Stimulated activated effector memory CD8-positive, alpha-beta T cell treated with anti-CD3 and anti-CD28 coated beads, Interleukin-12 subunit alpha, Interleukin-12 subunit beta, amount 100 ng/mL, for 72 hours (primary cell): ENCODE results near the gene MRPL51.
"Not testable (repeated sequence)": the region's sequence is repeated elsewhere in the genome, so short reads cannot be mapped to it uniquely, and the experiment has no call there.

ENCODE experiments used
- ATAC-seq: fragments of 150-1000 bp; cut with Tn5 transposase; 2 replicates; pipeline ENCODE4 v1.10.0; 2021
- DNase-seq, 2 donors: peaks; one replicate each; pipeline ENCODE4 v3.0.0; 2021 to 2022; ENCODE audit warnings: low spot score in 2 of 2
- H3K27ac Mint-ChIP-seq: one replicate; pipeline ENCODE4 v1.8.0; 2022; ENCODE audit warnings: mild to moderate bottlenecking, mixed read lengths
- H3K36me3 Mint-ChIP-seq: one replicate; pipeline ENCODE4 v1.8.0; 2022; ENCODE audit warnings: mild to moderate bottlenecking, mixed read lengths
- H3K4me1 Mint-ChIP-seq: one replicate; pipeline ENCODE4 v1.8.0; 2022; ENCODE audit warnings: mixed read lengths
- H3K4me3 Mint-ChIP-seq: one replicate; pipeline ENCODE4 v1.8.0; 2022; ENCODE audit warnings: mild to moderate bottlenecking, mixed read lengths
- H3K9me3 Mint-ChIP-seq: one replicate; pipeline ENCODE4 v1.8.0; 2022; ENCODE audit warnings: mixed read lengths

Gene MRPL51

DNA sequence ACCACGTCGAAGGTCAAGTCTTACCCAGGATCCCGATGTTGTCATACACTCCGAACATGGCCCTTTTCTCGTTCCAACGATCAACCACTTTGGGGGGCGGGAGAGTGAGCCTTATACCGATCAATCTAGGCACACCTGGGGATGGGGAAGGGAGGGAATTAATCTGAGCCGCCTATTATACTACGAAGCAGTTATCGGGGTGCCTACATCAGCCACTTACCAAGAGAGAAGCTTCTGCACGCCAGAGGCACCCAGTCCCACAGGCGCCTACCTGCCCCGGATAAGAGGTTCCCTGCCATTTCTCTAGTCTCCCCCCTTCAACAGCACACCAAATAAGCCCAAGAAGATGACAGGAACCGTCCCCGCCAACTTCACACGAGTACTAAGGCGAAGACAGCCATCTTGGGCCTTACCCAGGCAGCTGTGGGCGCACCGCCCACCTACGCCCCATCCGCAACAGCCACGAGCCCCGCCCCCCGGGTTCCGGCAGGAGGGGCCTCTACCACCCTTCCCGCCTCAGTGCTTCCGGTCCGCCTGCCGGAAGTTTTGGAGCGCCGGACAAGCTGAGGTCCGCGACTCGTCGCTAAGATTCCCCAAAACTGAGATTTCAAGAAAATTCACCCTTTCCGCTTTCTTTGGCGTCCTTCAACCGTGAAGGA, at the start of gene MRPL51:
MRPL51 (minus strand) TSS at position 425 of the 659 bp plus-strand sequence; CDS start at position 299, 126 bp downstream.
- ATAC-seq: peak; percentile 87
- peaks cover 27% of the 10 kb centered on the region for H3K4me1 Mint-ChIP-seq
- H3K4me3 Mint-ChIP-seq: peak within 1 kb of the TSS; percentile 88
- peak within 1 kb of the TSS; percentile 98 for H3K27ac Mint-ChIP-seq
- peak; percentile 97 to 98 for DNase-seq
- H3K9me3 Mint-ChIP-seq: no peaks in the 10 kb centered on the region
- H3K36me3 Mint-ChIP-seq: peaks cover 18% of the 10 kb centered on the region

DNA sequence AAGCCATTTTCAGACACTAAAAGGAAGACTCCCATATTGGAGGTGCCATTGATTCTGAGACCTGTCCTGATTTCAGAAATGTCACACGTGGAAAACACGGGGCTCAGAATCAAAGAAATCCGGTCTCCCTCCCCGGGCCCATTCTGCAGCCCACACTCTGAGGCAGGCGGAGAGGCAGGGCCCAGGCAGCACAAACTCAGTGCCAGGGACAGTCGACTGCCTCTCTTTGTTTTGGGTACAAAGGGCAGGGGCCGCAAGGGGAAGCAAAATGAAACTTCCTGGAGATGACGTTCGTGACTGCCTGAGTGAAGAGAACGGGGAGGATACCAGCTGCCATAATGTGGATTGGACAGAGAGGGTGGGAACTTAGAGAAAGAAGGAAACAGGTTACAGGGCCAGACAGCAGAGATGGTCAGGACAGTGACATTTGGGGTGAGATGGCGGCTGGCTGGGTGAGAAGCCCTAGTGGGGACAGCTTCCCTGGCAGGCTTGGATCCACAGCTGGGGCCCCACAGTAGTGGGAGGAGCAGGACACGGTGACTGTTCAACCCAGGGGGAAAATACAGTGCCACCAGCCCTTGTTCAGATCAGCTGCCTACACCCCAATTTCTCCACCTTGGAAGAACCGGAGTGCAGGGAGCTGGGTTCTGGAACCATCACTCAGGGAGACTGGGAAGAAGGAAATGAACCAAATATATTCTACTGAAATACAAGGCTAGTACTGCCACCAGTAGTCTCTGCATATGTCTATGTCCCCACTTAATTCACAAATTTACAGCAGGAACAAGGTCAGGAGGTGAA, 49.3 kb upstream of the MRPL51 start:
- H3K4me1 Mint-ChIP-seq: peaks cover 32% of the 10 kb centered on the region
- H3K27ac Mint-ChIP-seq: peak overlapping the region; percentile 75
- no peaks in the 10 kb centered on the region for H3K9me3 Mint-ChIP-seq
- H3K4me3 Mint-ChIP-seq: no peak overlapping the region
- DNase-seq (no peak), ATAC-seq (no peak)
- peaks cover 78% of the 10 kb centered on the region for H3K36me3 Mint-ChIP-seq

DNA sequence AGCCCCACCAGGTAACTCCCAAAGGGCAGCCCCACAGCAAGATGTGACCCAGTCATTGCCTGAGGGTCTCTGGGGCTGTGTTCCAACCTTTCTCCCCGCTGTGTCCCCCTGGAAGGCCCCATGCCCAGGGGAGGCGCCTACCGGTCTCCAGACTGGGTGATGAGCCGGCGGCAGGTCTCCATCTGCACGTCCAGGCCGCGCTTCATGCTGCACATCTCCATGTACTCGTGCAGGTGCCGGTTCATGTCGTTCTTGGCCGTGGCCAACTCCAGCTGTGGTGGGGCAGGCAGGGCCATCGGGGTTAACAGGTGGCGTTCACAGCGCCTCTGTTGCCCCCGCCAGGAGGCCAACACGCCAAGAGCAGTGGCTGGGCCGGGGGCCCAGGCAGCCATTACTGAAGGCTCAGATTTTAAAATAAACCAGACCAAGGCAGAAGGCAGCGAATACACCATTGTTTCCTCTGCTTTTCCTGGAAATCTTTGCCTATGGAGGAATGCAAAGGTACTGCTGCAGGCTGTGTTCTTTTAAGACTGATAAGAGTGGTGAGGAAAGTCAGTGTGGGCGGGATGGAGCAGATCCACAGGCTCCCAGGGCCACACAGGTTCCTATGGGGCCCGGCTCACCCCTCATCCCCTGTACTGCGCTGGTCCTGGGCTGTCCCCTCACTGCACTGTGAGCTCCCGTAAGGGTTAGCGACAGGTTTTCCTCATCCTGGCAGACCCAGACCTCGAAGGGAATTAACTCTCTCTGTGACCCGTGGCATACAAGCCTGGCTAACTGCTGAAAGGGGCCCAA, 48.5 kb upstream of the MRPL51 start:
- no peaks in the 10 kb centered on the region for H3K9me3 Mint-ChIP-seq
- peaks cover 78% of the 10 kb centered on the region for H3K36me3 Mint-ChIP-seq
- peaks cover 41% of the 10 kb centered on the region for H3K4me1 Mint-ChIP-seq
- H3K4me3 Mint-ChIP-seq: no peak overlapping the region
- DNase-seq (no peak), ATAC-seq (no peak)
- H3K27ac Mint-ChIP-seq: peak overlapping the region; percentile 75

DNA sequence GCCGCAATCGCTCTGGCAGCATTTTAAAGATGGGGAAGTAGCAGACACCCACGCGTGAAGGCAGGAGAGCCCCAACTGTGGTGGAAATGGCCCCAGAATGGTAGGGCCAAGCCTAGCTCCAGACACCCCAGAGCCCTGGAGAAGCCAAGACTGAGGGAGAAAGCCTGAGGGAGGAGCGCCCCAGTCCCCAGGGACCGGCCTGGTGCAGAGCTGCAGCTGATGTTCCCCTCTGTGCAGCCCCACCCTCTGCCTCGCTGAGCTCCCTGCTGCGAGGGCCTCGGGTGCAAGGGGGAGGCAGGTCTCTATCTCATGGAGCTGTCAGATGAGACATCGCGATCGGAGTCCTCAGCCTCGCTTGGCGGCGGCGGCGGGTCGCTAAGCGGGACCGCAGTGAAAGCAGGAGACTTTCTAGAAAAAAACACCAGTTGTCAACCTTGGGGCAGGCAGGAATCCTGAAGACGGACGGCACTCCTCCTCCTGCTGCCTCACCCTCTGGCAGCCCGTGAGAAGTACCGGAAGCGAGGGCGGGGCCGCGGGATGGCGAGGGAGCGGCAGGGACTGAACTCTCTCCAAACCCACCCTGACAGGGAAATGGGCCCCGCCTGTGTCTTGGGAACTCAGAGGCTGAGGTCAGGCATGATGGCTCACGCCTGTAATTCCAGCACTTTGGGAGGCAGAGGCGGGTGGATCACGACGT, 47.3 kb upstream of the MRPL51 start:
- peak; percentile 7 for ATAC-seq
- DNase-seq: peak in 1 of 2 donors; percentile 61
- Mint-ChIP-seq H3K27ac (peak overlapping the region; percentile 81), H3K4me1 (peaks cover 51% of the 10 kb centered on the region), H3K4me3 (peak overlapping the region; percentile 53), H3K9me3 (no peaks in the 10 kb centered on the region), H3K36me3 (peaks cover 78% of the 10 kb centered on the region)

DNA sequence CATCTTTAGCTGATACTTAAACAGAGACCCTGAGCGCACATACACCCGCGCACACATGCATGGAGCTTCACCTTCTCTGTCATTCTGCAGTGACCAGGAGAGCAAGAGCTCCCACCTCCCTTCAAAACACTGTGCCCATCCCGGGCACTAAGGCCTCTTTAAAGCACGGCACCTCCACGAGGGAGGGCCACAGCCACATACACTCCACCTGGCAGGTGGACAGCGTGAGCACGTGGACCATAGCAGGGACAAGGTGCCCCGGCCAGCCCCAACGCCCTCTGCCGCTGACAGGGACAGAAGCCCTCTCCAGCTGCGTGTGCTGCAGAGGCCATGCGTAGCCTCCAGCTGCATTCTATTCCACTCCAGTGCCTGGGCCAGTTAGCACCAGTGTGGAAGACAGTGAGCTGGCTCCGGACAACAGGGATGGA, 46.7 kb upstream of the MRPL51 start:
- H3K4me1 Mint-ChIP-seq: peaks cover 55% of the 10 kb centered on the region
- peak overlapping the region; percentile 53 for H3K4me3 Mint-ChIP-seq
- DNase-seq: peak in 1 of 2 donors; percentile 55
- peaks cover 78% of the 10 kb centered on the region for H3K36me3 Mint-ChIP-seq
- ATAC-seq: no peak
- peak overlapping the region; percentile 81 for H3K27ac Mint-ChIP-seq
- no peaks in the 10 kb centered on the region for H3K9me3 Mint-ChIP-seq

DNA sequence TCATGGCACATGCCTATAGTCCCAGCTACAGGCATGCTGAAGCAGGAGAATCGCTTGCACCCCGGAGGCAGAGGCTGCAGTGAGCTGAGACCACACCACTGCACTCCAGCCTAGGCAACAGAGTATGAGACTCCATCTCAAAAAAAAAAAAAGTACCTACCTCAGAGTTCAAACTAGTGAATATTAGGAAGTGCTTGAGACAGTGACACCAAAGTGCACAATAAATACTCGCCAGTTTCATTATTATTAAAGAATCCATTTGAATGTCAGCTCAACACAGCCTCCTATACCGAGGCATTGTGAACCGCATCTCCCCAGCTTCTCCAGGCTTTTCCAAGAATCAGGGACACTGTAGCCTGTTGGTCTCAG, 46.2 kb upstream of the MRPL51 start:
- no peak for DNase-seq
- Mint-ChIP-seq H3K4me1 (peaks cover 56% of the 10 kb centered on the region), H3K36me3 (peaks cover 78% of the 10 kb centered on the region), H3K27ac (peak overlapping the region; percentile 81), H3K4me3 (peak overlapping the region; percentile 53), H3K9me3 (no peaks in the 10 kb centered on the region)
- no peak for ATAC-seq

DNA sequence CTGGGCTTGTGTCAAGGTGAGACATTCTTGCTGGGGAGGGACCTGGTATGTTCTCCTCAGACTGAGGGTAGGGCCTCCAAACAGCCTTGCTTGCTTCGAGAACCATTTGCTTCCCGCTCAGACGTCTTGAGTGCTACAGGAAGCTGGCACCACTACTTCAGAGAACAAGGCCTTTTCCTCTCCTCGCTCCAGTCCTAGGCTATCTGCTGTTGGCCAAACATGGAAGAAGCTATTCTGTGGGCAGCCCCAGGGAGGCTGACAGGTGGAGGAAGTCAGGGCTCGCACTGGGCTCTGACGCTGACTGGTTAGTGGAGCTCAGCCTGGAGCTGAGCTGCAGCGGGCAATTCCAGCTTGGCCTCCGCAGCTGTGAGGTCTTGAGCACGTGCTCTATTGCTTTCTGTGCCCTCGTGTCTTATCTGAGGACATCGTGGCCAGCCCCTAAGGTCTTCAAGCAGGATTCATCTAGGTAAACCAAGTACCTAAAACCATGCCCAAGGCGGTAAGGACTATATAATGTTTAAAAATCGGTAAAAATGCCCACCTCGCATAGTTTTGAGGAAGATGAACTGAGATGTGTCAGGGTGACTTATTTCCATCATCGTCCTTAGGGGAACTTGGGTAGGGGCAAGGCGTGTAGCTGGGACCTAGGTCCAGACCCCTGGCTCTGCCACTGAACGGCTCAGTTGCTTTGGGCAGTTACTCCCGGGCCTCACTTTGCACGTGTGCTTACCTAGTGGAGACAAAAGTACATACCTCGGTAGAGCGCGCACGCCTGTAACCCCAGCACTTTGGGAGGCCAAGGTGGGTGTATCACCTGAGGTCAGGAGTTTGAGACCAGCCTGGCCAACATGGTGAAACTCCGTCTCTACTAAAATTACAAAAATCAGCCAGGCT, 45.6 kb upstream of the MRPL51 start:
- H3K36me3 Mint-ChIP-seq: peaks cover 82% of the 10 kb centered on the region
- H3K9me3 Mint-ChIP-seq: no peaks in the 10 kb centered on the region
- ATAC-seq (no peak), DNase-seq (peak; percentile 20 to 57)
- H3K4me3 Mint-ChIP-seq: peak overlapping the region; percentile 99
- peak overlapping the region; percentile 100 for H3K27ac Mint-ChIP-seq
- H3K4me1 Mint-ChIP-seq: peaks cover 61% of the 10 kb centered on the region

DNA sequence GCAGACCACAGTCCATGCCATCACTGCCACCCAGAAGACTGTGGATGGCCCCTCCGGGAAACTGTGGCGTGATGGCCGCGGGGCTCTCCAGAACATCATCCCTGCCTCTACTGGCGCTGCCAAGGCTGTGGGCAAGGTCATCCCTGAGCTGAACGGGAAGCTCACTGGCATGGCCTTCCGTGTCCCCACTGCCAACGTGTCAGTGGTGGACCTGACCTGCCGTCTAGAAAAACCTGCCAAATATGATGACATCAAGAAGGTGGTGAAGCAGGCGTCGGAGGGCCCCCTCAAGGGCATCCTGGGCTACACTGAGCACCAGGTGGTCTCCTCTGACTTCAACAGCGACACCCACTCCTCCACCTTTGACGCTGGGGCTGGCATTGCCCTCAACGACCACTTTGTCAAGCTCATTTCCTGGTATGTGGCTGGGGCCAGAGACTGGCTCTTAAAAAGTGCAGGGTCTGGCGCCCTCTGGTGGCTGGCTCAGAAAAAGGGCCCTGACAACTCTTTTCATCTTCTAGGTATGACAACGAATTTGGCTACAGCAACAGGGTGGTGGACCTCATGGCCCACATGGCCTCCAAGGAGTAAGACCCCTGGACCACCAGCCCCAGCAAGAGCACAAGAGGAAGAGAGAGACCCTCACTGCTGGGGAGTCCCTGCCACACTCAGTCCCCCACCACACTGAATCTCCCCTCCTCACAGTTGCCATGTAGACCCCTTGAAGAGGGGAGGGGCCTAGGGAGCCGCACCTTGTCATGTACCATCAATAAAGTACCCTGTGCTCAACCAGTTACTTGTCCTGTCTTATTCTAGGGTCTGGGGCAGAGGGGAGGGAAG, 44.7 kb upstream of the MRPL51 start:
- not testable (repeated sequence) for H3K9me3 Mint-ChIP-seq
- Mint-ChIP-seq H3K27ac (peak overlapping the region; percentile 100), H3K4me3 (peak overlapping the region; percentile 99), H3K36me3 (peaks cover 90% of the 10 kb centered on the region), H3K4me1 (peaks cover 69% of the 10 kb centered on the region)
- ATAC-seq: peak; percentile 5
- DNase-seq: peak; percentile 70 to 91

DNA sequence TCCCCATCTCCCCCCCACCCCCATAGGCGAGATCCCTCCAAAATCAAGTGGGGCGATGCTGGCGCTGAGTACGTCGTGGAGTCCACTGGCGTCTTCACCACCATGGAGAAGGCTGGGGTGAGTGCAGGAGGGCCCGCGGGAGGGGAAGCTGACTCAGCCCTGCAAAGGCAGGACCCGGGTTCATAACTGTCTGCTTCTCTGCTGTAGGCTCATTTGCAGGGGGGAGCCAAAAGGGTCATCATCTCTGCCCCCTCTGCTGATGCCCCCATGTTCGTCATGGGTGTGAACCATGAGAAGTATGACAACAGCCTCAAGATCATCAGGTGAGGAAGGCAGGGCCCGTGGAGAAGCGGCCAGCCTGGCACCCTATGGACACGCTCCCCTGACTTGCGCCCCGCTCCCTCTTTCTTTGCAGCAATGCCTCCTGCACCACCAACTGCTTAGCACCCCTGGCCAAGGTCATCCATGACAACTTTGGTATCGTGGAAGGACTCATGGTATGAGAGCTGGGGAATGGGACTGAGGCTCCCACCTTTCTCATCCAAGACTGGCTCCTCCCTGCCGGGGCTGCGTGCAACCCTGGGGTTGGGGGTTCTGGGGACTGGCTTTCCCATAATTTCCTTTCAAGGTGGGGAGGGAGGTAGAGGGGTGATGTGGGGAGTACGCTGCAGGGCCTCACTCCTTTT, 44.0 kb upstream of the MRPL51 start:
- Mint-ChIP-seq H3K36me3 (peaks cover 94% of the 10 kb centered on the region), H3K4me3 (peak overlapping the region; percentile 99), H3K9me3 (no peaks in the 10 kb centered on the region), H3K4me1 (peaks cover 71% of the 10 kb centered on the region), H3K27ac (peak overlapping the region; percentile 100)
- ATAC-seq (no peak), DNase-seq (peak in 1 of 2 donors; percentile 63)

DNA sequence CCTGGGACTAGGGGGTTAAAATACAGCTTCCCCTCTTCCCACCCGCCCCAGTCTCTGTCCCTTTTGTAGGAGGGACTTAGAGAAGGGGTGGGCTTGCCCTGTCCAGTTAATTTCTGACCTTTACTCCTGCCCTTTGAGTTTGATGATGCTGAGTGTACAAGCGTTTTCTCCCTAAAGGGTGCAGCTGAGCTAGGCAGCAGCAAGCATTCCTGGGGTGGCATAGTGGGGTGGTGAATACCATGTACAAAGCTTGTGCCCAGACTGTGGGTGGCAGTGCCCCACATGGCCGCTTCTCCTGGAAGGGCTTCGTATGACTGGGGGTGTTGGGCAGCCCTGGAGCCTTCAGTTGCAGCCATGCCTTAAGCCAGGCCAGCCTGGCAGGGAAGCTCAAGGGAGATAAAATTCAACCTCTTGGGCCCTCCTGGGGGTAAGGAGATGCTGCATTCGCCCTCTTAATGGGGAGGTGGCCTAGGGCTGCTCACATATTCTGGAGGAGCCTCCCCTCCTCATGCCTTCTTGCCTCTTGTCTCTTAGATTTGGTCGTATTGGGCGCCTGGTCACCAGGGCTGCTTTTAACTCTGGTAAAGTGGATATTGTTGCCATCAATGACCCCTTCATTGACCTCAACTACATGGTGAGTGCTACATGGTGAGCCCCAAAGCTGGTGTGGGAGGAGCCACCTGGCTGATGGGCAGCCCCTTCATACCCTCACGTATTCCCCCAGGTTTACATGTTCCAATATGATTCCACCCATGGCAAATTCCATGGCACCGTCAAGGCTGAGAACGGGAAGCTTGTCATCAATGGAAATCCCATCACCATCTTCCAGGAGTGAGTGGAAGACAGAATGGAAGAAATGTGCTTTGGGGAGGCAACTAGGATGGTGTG, 43.1 kb upstream of the MRPL51 start:
- Mint-ChIP-seq H3K9me3 (no peaks in the 10 kb centered on the region), H3K36me3 (peaks cover 100% of the 10 kb centered on the region), H3K4me1 (peaks cover 76% of the 10 kb centered on the region), H3K4me3 (peak overlapping the region; percentile 99), H3K27ac (peak overlapping the region; percentile 100)
- ATAC-seq: no peak
- peak in 1 of 2 donors; percentile 60 for DNase-seq

DNA sequence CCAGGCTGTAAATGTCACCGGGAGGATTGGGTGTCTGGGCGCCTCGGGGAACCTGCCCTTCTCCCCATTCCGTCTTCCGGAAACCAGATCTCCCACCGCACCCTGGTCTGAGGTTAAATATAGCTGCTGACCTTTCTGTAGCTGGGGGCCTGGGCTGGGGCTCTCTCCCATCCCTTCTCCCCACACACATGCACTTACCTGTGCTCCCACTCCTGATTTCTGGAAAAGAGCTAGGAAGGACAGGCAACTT, 42.6 kb upstream of the MRPL51 start:
- H3K27ac Mint-ChIP-seq: peak overlapping the region; percentile 100
- H3K9me3 Mint-ChIP-seq: no peaks in the 10 kb centered on the region
- H3K4me3 Mint-ChIP-seq: peak overlapping the region; percentile 99
- peaks cover 80% of the 10 kb centered on the region for H3K4me1 Mint-ChIP-seq
- no peak for ATAC-seq
- no peak for DNase-seq
- H3K36me3 Mint-ChIP-seq: peaks cover 100% of the 10 kb centered on the region

DNA sequence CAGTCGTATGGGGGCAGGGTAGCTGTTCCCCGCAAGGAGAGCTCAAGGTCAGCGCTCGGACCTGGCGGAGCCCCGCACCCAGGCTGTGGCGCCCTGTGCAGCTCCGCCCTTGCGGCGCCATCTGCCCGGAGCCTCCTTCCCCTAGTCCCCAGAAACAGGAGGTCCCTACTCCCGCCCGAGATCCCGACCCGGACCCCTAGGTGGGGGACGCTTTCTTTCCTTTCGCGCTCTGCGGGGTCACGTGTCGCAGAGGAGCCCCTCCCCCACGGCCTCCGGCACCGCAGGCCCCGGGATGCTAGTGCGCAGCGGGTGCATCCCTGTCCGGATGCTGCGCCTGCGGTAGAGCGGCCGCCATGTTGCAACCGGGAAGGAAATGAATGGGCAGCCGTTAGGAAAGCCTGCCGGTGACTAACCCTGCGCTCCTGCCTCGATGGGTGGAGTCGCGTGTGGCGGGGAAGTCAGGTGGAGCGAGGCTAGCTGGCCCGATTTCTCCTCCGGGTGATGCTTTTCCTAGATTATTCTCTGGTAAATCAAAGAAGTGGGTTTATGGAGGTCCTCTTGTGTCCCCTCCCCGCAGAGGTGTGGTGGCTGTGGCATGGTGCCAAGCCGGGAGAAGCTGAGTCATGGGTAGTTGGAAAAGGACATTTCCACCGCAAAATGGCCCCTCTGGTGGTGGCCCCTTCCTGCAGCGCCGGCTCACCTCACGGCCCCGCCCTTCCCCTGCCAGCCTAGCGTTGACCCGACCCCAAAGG, 42.1 kb upstream of the MRPL51 start:
- Mint-ChIP-seq H3K4me3 (peak overlapping the region; percentile 99), H3K9me3 (no peaks in the 10 kb centered on the region), H3K4me1 (peaks cover 76% of the 10 kb centered on the region), H3K36me3 (peaks cover 100% of the 10 kb centered on the region), H3K27ac (peak overlapping the region; percentile 100)
- ATAC-seq (peak; percentile 33), DNase-seq (peak; percentile 65 to 93)
